HAP-1 (cell line): ENCODE measurements around the gene CALML5.

Experiments used
- DNase-seq, 2 experiments: peaks; one replicate each; pipeline ENCODE4 v3.0.0-alpha.2; 2016 to 2020; ENCODE audit warnings: low spot score in 2 of 2
- H3K27me3 ChIP-seq: fragments of 250-450 bp; sonication (Bioruptor Pico); 2 replicates; pipeline ENCODE4 v1.5.1; 2020; ENCODE audit warnings: low read depth, mild to moderate bottlenecking, moderate library complexity
- H3K36me3 ChIP-seq: fragments of 250-450 bp; sonication (Bioruptor Pico); replicated peaks from 2 replicates; pipeline ENCODE4 v1.5.1; 2020; ENCODE audit warnings: mild to moderate bottlenecking
- H3K4me1 ChIP-seq: fragments of 250-450 bp; sonication (Bioruptor Pico); 2 replicates; pipeline ENCODE4 v1.5.1; 2020; ENCODE audit warnings: mild to moderate bottlenecking
- H3K4me3 ChIP-seq: fragments of 250-450 bp; sonication (Bioruptor Pico); 2 replicates; pipeline ENCODE4 v1.5.1; 2020; ENCODE audit warnings: mild to moderate bottlenecking, moderate library complexity
- H3K9me3 ChIP-seq: fragments of 250-450 bp; sonication (Bioruptor Pico); 2 replicates; pipeline ENCODE4 v1.5.1; 2020; ENCODE audit warnings: mild to moderate bottlenecking, moderate library complexity
- in situ Hi-C: fragments of 300-500 bp; cut with MboI; formaldehyde crosslinking; loops from 3 replicates; pipeline ENCODE4 v1.14.3; 2020; ENCODE audit warnings: low sequenced_read_pairs, inconsistent platforms, mixed read lengths

CALML5 gene

DNA sequence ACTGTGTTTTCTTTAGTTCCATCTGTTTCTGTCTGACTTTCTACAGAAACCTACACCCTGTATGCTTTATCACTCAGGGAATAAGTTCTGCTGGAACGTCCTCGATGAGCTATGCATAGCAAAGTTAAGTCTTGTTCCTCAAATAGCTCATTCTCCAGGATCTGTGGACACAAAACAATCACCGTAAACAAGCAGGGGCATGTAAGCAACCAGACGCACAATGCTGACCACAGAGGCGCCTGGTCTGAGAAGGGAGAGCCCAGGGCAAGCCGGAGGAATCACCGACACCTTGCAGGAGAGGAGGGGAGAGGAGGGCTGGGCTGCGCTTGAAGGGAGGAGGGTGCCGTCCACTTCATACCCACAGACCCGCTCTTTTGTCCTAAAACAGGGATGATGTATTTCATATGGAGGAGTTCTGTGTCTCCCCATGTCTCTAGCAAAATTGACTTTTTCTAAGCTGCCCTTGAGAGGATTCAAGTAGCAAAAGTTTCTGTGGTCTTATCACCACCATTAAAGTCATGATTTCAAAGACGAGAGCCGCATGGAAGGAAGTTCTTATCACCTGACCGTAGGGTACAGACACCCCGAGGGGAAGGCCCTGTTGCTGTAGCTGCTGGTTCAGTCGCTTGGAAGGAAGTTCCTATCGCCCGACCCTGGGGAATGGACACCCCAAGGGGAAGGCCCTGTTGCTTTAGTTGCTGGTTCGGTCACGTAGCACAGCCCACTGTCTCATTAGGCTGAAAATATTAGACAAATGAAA lies 39.7 kb upstream of the CALML5 start:
- Histone ChIP-seq H3K4me1 (no peaks in the 10 kb centered on the region), H3K36me3 (no peaks in the 10 kb centered on the region), H3K27me3 (peaks cover 3% of the 10 kb centered on the region; the same call in 1 of the 2 replicates), H3K9me3 (no peaks in the 10 kb centered on the region; the same call in none of the 2 replicates), H3K4me3 (no peak overlapping the region)
- in situ Hi-C loops, result no loop called here
- DNase-seq, result no peak

DNA sequence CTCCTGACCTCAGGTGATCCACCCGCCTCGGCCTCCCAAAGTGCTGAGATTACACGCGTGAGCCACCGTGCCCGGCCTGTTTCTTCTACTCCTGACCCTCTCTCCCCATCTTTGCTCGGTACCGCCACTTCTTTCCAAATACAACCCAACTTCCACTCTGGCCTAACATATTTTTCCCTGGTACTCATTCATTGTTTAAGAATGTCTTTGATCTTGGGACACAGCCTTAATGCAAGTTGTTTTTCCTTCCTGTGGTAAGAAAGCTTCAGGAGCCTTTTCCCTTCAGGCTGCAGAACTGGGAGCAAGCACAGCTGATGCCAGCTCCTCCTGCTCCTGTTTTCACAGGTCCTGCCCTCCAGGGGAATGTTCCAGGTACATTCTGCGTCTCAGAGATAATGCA lies 39.1 kb upstream of the CALML5 start:
- DNase-seq, result no peak
- Histone ChIP-seq H3K36me3 (no peaks in the 10 kb centered on the region), H3K9me3 (no peaks in the 10 kb centered on the region; the same call in 1 of the 2 replicates), H3K27me3 (peaks cover 3% of the 10 kb centered on the region; the same call in 1 of the 2 replicates), H3K4me3 (no peak overlapping the region), H3K4me1 (no peaks in the 10 kb centered on the region)
- in situ Hi-C loops, result no loop called here

DNA sequence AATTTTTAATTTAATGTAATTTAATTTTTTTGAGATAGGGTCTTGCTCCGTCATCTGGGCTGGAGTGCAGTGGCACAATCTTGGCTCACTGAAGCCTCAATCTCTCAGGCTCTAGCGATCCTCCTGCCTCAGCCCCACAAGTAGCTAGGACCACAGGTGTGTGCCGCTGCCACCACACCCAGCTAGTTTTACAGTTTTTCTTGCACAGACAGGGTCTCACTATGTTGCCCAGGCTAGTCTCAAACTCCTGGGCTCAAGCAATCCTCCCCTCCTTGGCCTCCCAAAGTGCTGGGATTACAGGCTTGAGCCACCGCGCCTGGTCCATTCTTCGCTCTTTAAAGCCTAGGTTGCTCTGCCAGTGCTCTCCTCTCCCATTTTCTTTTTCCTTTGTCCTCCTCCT lies 38.3 kb upstream of the CALML5 start:
- H3K4me3 ChIP-seq, result no peak overlapping the region
- no peaks in the 10 kb centered on the region for H3K4me1 ChIP-seq
- DNase-seq, result no peak
- in situ Hi-C loops, result no loop called here
- no peaks in the 10 kb centered on the region; the same call in 1 of the 2 replicates for H3K9me3 ChIP-seq
- no peaks in the 10 kb centered on the region for H3K36me3 ChIP-seq
- peaks cover 2% of the 10 kb centered on the region; the same call in 1 of the 2 replicates for H3K27me3 ChIP-seq

DNA sequence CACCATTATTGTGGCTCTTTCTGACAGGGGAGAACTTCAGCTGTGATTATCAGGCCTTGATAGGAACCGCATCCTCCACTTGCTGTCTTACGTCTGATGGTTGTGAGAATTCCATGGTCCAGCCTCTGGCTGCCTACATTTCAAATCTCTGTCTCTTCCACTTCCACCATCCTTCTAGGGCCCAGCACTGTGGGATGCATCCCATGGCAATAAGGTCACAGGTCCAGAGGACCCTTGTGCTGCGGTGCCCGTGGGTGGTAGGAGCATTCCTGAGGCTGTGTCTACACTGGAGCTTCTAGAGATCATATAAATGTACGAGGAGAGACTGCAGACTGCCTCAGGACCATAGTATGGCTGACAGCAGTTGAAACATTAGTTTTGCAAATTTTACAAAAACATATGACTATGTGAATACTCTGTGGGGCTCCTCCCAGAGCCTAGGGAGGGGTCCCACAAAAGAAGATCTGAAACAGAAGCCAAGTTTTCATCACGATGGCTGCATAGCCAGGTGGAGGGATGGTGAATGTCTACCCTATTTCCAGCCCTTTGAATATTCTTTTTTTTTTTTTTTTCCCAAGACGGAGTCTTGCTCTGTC lies 37.2 kb upstream of the CALML5 start:
- no peaks in the 10 kb centered on the region; the same call in 1 of the 2 replicates for H3K9me3 ChIP-seq
- no peaks in the 10 kb centered on the region for H3K27me3 ChIP-seq
- H3K36me3 ChIP-seq, result no peaks in the 10 kb centered on the region
- H3K4me1 ChIP-seq, result no peaks in the 10 kb centered on the region
- H3K4me3 ChIP-seq, result no peak overlapping the region
- in situ Hi-C loops, result no loop called here
- no peak for DNase-seq

DNA sequence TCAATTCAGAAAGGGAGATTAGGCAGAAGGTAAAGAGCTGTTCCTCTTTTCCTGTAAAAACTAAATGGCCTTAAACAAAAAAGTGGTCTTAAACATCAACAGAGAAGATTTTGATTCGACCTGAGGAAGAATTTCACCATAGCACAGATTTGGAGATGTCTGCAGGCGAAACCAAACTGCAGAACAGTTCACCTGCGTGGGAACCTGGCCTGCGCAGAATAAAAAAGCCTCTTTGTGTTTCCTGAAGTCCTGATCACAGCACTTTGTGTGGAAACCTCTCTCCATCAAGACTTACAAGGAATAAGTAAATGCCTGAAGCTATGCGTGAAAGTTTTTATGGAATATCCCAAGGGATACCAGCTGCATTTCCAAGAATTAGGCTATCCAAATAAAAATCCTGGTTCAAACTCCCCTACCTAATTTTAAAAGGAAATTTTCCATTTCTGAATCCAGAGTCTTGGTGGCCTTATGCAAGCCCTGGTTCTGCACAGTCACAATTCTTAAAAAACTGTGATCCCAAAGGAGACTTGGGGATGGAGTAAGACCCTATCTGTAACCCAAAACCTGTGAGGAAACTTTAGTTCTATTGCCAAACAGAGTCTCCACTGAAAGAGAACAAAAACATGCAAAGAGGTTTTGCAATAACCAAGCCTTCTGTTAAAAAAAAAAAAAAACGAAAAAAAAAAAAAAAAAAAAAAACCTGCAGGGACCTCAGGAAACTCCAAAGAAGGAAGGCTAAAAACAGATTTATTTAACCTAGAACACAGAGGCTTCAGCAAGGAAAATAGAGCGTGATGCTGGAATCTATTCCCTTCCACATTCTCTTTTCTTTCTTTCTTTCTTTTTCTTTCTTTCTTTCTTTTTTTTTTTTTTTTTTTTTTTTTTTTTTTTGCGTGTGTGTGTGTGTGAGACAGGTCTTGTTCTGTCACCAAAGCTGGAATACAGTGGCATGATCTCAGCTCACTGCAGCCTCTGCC lies 35.8 kb upstream of the CALML5 start:
- Histone ChIP-seq H3K4me3 (no peak overlapping the region), H3K4me1 (no peaks in the 10 kb centered on the region), H3K27me3 (no peaks in the 10 kb centered on the region), H3K9me3 (no peaks in the 10 kb centered on the region), H3K36me3 (no peaks in the 10 kb centered on the region)
- in situ Hi-C loops, result no loop called here
- DNase-seq, result no peak

DNA sequence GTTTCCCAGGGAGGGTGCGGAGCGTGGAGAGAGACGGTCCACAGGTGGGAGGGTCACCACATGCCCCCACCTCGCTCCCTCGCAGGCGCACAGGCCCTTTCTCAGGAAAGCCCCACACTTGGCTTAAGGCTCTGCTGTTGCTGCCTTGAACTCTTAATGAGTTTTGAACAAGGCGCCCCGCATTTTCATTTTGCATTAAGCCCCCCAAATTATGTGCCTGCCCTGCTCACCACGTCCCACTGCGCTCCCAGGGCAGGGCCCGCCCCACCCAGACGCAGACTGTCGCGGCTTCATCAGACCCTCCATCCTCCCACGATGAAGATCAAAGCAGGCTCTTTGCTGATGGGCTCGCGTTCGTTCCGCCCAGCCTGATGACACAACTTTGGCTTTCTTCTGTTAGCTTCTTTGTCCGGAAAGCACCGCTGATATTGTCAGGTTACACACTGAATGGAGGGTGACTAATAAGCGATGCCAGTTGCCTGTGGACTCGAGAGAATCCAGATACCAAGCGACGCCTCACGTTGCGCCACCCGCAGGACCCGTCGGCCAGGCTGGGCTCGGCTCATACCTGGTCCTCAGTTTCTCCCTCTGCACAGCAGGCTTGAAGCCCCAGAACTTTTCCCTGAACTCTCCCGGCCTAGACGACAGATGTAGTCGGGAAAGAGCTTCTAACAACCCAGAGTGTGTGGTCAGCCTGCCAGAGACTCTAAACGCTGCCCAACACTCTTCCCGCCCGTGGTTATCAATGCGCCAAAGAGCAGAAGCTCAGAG lies 34.9 kb upstream of the CALML5 start:
- Histone ChIP-seq H3K9me3 (no peaks in the 10 kb centered on the region), H3K4me3 (no peak overlapping the region), H3K27me3 (no peaks in the 10 kb centered on the region), H3K4me1 (no peaks in the 10 kb centered on the region), H3K36me3 (no peaks in the 10 kb centered on the region)
- DNase-seq, result no peak
- in situ Hi-C loops, result no loop called here

DNA sequence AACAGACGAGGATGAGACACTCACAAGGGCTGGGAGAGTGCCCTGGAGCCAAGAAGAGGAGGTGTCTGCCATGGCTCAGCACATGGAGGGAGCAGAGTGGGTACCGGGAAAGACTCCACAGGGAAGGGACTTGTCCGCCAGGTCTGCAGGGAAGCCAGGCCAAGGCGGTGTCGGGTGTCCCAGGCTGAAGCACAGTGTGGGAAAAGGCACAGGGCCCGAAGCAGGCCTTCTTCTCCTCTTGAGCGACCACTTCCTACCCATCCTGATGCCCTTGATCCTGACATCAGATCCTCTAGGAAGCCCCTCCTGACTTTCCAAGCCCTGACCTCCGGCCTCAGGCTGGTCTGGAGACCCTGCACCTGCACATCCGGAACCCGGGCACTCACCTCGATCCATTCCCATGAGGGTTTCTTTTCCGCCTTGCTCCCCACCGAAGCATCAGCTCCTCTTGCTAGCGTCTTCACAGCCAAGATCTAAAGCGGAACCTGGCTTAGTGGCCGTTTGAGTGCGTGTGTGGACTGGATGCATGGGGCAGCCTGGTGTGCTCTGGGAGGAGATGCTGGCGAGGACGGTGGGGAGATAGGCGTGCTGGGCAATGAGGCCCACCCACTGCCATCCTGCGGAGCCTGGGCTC lies 33.8 kb upstream of the CALML5 start:
- no peaks in the 10 kb centered on the region for H3K4me1 ChIP-seq
- in situ Hi-C loops, result no loop called here
- no peak overlapping the region for H3K4me3 ChIP-seq
- DNase-seq, result no peak
- no peaks in the 10 kb centered on the region for H3K27me3 ChIP-seq
- no peaks in the 10 kb centered on the region for H3K9me3 ChIP-seq
- H3K36me3 ChIP-seq, result no peaks in the 10 kb centered on the region

DNA sequence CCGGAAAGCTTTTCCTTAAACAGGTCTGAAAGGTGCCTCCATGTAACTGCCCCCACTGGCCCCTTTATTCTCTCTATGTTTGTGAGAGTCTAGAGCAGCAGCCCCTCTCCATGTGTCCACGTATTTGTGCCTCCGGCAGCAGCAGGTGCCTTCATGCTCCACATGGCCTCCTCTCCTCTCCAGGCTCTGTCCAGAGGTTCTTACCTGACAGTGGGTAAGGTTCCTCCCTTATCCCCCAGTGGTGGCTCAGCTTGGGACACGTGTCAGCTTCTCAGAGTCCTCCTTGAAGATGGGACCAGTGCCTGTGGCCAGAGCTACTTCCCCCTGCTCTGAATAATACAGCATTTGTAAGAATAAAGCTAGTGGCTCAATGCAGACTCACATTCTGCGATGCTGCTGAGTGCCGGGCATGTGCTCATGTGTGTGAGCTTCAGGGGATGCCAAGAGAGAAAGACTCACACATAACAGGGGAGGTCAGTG lies 33.3 kb upstream of the CALML5 start:
- no peaks in the 10 kb centered on the region for H3K4me1 ChIP-seq
- H3K27me3 ChIP-seq, result no peaks in the 10 kb centered on the region
- no peaks in the 10 kb centered on the region for H3K36me3 ChIP-seq
- in situ Hi-C loops, result no loop called here
- H3K9me3 ChIP-seq, result no peaks in the 10 kb centered on the region
- H3K4me3 ChIP-seq, result no peak overlapping the region
- DNase-seq, result no peak

DNA sequence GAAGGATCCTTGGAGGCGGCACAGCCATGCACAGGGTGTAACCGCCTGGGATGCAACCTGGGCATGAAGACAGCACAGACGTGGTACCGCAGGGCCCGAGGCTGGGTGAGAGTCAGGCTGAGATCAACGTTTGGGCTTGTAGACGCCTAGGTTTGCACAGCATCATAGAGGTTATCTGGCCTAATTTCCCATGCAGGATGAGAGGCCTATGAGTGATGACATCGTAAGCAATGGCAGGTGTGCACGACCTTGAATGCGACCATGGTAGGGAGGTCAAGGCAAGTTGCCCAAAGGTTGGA lies 32.9 kb upstream of the CALML5 start:
- no peaks in the 10 kb centered on the region for H3K4me1 ChIP-seq
- H3K9me3 ChIP-seq, result no peaks in the 10 kb centered on the region
- DNase-seq, result no peak
- no peaks in the 10 kb centered on the region for H3K36me3 ChIP-seq
- in situ Hi-C loops, result no loop called here
- H3K27me3 ChIP-seq, result no peaks in the 10 kb centered on the region
- H3K4me3 ChIP-seq, result no peak overlapping the region

DNA sequence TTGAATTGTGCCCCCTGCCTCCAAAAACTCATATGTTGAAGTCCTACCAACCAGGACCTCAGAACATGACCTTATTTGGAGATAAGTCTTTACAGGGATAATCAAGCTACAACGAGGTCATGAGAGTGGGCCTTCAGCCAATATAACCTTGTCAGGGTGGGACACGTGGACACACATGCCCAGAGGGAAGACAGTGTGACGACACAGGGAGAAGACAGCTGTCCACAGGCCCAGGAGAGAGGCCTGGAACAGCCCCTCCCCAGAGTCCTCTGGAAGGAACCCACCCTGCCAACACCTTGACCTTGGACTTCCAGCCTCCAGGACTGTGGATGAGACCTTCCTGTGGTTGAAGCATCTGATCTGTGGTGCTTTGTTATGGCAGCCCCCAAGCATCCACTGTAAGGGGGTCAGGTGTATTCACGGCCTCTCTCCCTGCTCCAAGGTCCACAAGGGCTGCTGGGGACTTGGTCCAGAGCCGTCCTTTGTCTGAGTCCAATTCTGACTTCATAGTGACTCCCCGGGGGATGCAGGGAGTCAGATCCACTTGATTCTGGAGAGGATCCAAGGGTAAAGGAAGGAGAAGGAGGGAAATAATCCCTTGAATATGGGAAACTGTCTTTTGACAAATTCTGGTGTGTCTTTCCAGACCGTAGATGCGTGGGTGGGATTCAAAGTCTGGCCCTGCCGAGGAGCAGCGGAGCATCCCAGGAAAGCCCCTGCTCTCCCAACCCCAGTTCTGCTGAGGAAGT lies 32.4 kb upstream of the CALML5 start:
- H3K4me3 ChIP-seq, result no peak overlapping the region
- no peaks in the 10 kb centered on the region for H3K36me3 ChIP-seq
- H3K4me1 ChIP-seq, result no peaks in the 10 kb centered on the region
- in situ Hi-C loops, result no loop called here
- no peaks in the 10 kb centered on the region for H3K9me3 ChIP-seq
- H3K27me3 ChIP-seq, result no peaks in the 10 kb centered on the region
- no peak for DNase-seq

DNA sequence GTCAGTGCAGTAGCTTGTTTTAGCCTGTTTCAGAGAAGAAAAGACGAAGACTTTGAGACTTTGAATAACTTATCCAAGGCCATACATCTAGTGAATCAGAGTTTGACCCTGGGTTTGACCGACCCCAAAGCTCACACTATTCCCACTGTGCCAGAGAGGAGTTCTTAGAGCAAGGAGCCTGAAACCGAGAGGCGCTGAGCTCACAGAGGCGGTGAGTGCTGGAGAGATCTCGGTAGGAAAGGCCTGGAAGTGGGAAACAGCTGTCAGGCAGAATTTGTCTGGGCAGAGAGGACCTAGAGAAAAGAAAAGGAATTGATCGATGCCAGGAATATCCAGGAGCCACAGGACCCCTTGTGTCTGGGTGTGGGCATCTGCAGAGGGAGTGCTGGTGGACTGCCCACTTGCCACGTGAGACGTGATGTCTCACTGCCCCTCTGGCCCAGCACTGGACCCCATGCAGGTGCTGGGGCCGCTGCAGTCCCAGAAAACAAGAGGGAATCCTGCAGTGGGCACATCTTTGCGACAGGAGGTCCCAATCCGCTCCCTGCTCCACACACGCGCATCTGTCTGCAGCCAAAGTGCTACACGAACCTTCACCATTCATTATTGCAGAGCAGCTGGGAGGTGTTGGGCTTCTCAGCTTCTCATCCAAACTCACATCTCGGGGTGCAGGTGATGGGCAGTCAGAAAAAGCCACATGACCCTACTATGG lies 31.6 kb upstream of the CALML5 start:
- no peaks in the 10 kb centered on the region for H3K4me1 ChIP-seq
- no peak for DNase-seq
- H3K4me3 ChIP-seq, result no peak overlapping the region
- no peaks in the 10 kb centered on the region for H3K27me3 ChIP-seq
- in situ Hi-C loops, result no loop called here
- no peaks in the 10 kb centered on the region for H3K36me3 ChIP-seq
- no peaks in the 10 kb centered on the region for H3K9me3 ChIP-seq

DNA sequence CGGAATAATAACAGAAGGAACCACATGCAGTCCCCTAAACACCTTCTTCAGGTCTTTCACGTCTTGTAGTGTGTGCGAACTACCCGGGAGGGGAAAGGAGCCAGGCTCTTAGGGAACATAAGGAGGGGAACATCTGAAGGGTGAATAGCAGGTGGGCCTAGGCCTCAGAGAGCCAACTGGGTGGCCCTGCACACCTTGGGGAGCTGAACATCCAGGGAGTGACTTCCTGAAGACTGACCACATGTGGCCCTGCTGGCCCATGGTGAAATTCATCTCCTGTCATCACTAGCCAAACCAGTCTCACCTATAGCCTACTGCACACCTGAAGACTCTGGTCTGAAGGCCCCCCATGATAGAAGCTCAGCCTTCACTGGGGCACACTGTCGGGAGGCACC lies 31.0 kb upstream of the CALML5 start:
- Histone ChIP-seq H3K4me1 (no peaks in the 10 kb centered on the region), H3K36me3 (no peaks in the 10 kb centered on the region), H3K4me3 (no peak overlapping the region), H3K9me3 (no peaks in the 10 kb centered on the region), H3K27me3 (no peaks in the 10 kb centered on the region)
- DNase-seq, result no peak
- in situ Hi-C loops, result no loop called here
